Measurements from ENCODE around the gene TEX264.

TEX264 gene

DNA sequence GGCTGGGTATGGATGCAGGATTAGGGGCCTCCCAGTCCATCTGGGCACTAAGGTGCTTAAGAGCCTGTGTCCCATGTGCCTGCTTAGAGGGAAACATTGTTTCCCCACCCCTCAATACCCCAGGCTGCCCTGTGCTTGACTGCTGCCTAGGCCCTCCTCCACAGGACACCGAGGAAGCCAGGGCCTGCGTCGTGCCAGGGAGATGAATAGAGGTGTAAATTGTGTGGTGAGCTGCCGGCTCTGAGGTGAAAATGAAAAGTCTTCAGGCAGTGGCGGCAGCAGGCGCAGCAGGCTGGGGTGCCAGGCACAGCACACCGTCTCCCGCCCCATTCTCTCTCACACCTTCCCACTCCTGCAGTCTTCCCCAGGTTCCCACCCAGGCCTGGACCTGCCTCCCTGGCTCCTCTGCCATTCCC is 21.9 kb downstream of the TEX264 start:
- Histone ChIP-seq H3K27me3 (ENCODE audit: insufficient read depth, low read depth, severe bottlenecking) (no peaks in the 10 kb centered on the region), H3K36me3 (peaks cover 20% of the 10 kb centered on the region), H3K9me3 (ENCODE audit: severe bottlenecking) (no peaks in the 10 kb centered on the region), H3K27ac (peak overlapping the region; percentile 66), H3K4me3 (ENCODE audit: low read depth, low read length) (no peak overlapping the region)
- peak; percentile 57 for DNase-seq
- TF ChIP-seq CTCF (IDR thresholded peaks at IDR 0.05; ENCODE audit: low read depth, low read length), result no peak

DNA sequence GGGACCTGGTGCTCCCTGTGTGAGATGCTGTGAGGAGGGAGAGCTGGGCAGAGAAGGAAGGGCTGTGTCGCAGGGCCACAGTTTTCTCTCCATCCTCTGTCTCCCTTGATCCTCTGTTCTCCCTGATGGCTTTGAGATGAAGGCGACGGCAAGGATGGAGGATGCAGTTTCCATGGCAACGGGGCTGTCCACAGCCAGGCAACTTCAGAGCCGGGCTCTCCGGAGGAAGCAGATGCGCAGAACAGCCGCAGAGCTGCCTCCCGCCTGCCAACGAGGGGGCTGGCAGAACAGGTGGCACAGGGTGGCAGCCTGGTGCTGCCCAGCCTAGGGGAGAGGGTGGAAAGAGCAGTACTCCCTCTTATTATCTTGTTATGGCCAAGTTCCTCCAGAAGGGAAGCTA is 25.9 kb downstream of the TEX264 start:
- no peak overlapping the region for H3K27ac ChIP-seq
- H3K9me3 ChIP-seq (ENCODE audit: severe bottlenecking), result no peaks in the 10 kb centered on the region
- no peak for DNase-seq
- H3K36me3 ChIP-seq, result peaks cover 22% of the 10 kb centered on the region
- H3K4me3 ChIP-seq (ENCODE audit: low read depth, low read length), result no peak overlapping the region
- no peaks in the 10 kb centered on the region for H3K27me3 ChIP-seq (ENCODE audit: insufficient read depth, low read depth, severe bottlenecking)
- TF ChIP-seq CTCF (IDR thresholded peaks at IDR 0.05; ENCODE audit: low read depth, low read length), result no peak

DNA sequence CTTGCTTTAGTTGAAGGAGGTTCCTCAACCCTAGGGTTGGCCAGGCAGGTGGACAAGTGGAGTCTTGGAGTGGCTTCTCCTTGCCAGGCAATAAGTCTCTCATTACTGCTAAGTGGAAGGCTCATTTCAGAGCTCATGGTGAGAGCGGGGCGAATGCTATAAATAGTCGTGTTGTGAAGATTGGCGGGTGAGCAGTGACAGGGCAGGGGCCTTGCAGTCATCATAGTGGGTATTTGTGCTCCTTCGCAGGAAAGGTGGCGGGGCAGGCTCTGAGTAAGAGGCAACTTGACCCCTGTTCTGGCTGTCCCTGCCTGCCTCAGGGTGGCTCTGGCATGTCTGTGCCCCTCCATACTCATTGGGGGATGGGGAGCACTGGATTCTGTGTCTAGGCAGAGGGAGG is 27.2 kb downstream of the TEX264 start:
- TF ChIP-seq CTCF (IDR thresholded peaks at IDR 0.05; ENCODE audit: low read depth, low read length), result no peak
- no peak overlapping the region for H3K27ac ChIP-seq
- DNase-seq, result no peak
- H3K36me3 ChIP-seq, result peaks cover 16% of the 10 kb centered on the region
- H3K4me3 ChIP-seq (ENCODE audit: low read depth, low read length), result no peak overlapping the region
- no peaks in the 10 kb centered on the region for H3K9me3 ChIP-seq (ENCODE audit: severe bottlenecking)
- no peaks in the 10 kb centered on the region for H3K27me3 ChIP-seq (ENCODE audit: insufficient read depth, low read depth, severe bottlenecking)

DNA sequence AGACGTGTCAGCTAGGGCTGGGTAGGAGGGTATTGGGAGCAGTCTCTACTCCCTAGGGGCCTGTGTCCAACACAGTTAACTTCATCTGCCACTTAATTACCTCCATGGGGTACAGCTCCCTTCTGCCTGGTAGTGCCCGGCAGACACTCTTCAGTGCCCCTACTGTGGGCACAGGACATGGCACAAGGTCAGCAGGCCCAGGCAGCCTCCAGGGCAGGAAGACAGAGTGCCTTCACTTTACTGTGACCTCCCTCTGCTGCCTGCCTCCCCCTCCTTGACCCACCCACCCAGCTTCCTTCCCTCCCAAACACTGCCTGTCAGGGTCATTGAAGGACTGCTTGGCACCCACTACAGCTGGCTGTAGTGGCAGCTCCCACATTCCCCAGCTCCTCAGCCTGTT is 29.4 kb downstream of the TEX264 start:
- no peaks in the 10 kb centered on the region for H3K9me3 ChIP-seq (ENCODE audit: severe bottlenecking)
- H3K27ac ChIP-seq, result no peak overlapping the region
- no peak for TF ChIP-seq CTCF (IDR thresholded peaks at IDR 0.05; ENCODE audit: low read depth, low read length)
- H3K4me3 ChIP-seq (ENCODE audit: low read depth, low read length), result no peak overlapping the region
- DNase-seq, result no peak
- peaks cover 25% of the 10 kb centered on the region for H3K36me3 ChIP-seq
- H3K27me3 ChIP-seq (ENCODE audit: insufficient read depth, low read depth, severe bottlenecking), result no peaks in the 10 kb centered on the region

DNA sequence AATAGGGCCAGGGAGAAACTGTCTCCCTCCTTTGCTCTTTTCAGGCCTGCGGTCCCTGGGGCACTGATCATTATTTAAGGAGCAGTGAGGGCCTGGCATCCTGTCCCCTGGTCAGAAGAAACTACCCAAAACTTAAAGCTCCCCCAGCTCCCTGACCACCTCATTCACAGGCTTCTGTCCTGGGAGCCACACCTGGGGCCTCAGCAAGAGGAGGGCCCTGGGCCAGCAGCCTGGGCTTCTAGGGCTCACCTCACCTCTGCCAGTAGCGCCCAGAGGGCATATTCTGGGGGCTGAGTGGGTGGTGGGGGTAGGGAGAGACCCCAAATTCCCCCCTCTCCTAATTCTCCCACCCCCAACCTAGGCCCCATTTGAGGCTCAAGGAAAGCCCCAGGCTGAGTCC is 31.1 kb downstream of the TEX264 start:
- Histone ChIP-seq H3K9me3 (ENCODE audit: severe bottlenecking) (no peaks in the 10 kb centered on the region), H3K27ac (no peak overlapping the region), H3K4me3 (ENCODE audit: low read depth, low read length) (no peak overlapping the region), H3K36me3 (peaks cover 25% of the 10 kb centered on the region), H3K27me3 (ENCODE audit: insufficient read depth, low read depth, severe bottlenecking) (no peaks in the 10 kb centered on the region)
- TF ChIP-seq CTCF (IDR thresholded peaks at IDR 0.05; ENCODE audit: low read depth, low read length), result no peak
- no peak for DNase-seq

- no peak overlapping the region for H3K4me3 ChIP-seq (ENCODE audit: low read depth, low read length)
- peaks cover 25% of the 10 kb centered on the region for H3K36me3 ChIP-seq
- no peak overlapping the region for H3K27ac ChIP-seq
- no peak for TF ChIP-seq CTCF (IDR thresholded peaks at IDR 0.05; ENCODE audit: low read depth, low read length)
- no peaks in the 10 kb centered on the region for H3K9me3 ChIP-seq (ENCODE audit: severe bottlenecking)
- H3K27me3 ChIP-seq (ENCODE audit: insufficient read depth, low read depth, severe bottlenecking), result no peaks in the 10 kb centered on the region
- DNase-seq, result no peak
Measured at GRCh38 chr3:51703068-51703760, 32.2 kb downstream of the TEX264 start.
